K562 (cell line): ENCODE data around the gene PRKCE. TPM values are rescaled to one million over a fixed set of nuclear protein-coding genes. Genes with fewer than 3 reads are reported as not detected.
A peak's percentile ranks its signal among the peaks of the same experiment; 100 is the strongest.

Experiments
- ATAC-seq: fragments of 200-7000 bp; cut with Tn5 transposase; 3 replicates; pipeline ENCODE4 v1.9.1; 2020; ENCODE audit warnings: moderate library complexity
- BruUV-seq: library from RNA; stranded (reverse); fragments of 400-500 nt; replicated peaks from 2 replicates; lab custom pipeline; 2021; lab: Mats Ljungman, UMichigan
- CTCF ChIA-PET: fragments of 300-600 bp; formaldehyde crosslinking; extraction: SDS; loops from one replicate; lab custom pipeline; 2021; ENCODE audit warnings: low intra/inter-chr PET ratio; lab: Yijun Ruan, JAX
- POLR2A ChIA-PET: fragments of 300-600, 350-650 bp; sonication (Branson Sonifier 250); formaldehyde crosslinking; extraction: SDS; loops from one replicate; lab custom pipeline; 2021; ENCODE audit warnings: antibody characterized with exemption, inconsistent platforms; lab: Yijun Ruan, JAX
- DNase-seq, 4 experiments: peaks; one replicate each; pipeline versions ENCODE4 v3.0.0 to v3.0.0-alpha.2; 2011 to 2018; ENCODE audit warnings: low spot score in 3 of 4, mixed read lengths in 3 of 4; ENCODE audit errors: extremely low read depth in 1 of 4
- FAIRE-seq: peaks from 2 replicates; lab custom pipeline; 2011; peaks lifted over from hg19 to GRCh38; lab: Jason Lieb, UNC
- H2AFZ ChIP-seq: 2 replicates; pipeline ENCODE4 v1.6.0; 2011; ENCODE audit warnings: low read depth, low read length, control low read depth, inconsistent platforms
- H3K27ac ChIP-seq: fragments of 200-600 bp; 3 replicates; pipeline ENCODE4 v1.8.0; 2011; ENCODE audit warnings: low read depth, mild to moderate bottlenecking, control low read depth, inconsistent platforms, low read length, moderate library complexity, mixed read lengths; ENCODE audit errors: extremely low read depth
- H3K27me3 ChIP-seq, 2 experiments: fragments of 300-600 bp in 1 of 2; 2 replicates in 1 of 2; 3 replicates in 1 of 2; pipeline versions ENCODE4 v1.6.0 to v1.8.0; 2011; ENCODE audit warnings: inconsistent platforms in 2 of 2, low read length in 2 of 2, mild to moderate bottlenecking in 1 of 2, mixed read lengths in 1 of 2, moderate library complexity in 1 of 2; ENCODE audit not compliant: control insufficient read depth in 2 of 2, insufficient read depth in 2 of 2
- H3K36me3 ChIP-seq: fragments of 300-600 bp; 3 replicates; pipeline ENCODE4 v1.8.0; 2011; ENCODE audit warnings: mild to moderate bottlenecking, low read length, inconsistent platforms; ENCODE audit not compliant: control insufficient read depth, insufficient read depth
- H3K4me1 ChIP-seq, 2 experiments: fragments of 200-600 bp in 1 of 2; replicated peaks in 1 of 2; 2 replicates in 1 of 2; 3 replicates in 1 of 2; pipeline versions ENCODE4 v1.5.1 to v1.8.0; 2011; ENCODE audit warnings: inconsistent platforms in 2 of 2, low read length in 2 of 2, mild to moderate bottlenecking in 1 of 2, mixed read lengths in 1 of 2, moderate library complexity in 1 of 2; ENCODE audit not compliant: control insufficient read depth in 2 of 2, insufficient read depth in 2 of 2
- H3K4me2 ChIP-seq: 2 replicates; pipeline ENCODE4 v1.6.1; 2011; ENCODE audit warnings: low read length, control low read depth, inconsistent platforms, mixed read lengths; ENCODE audit not compliant: insufficient read depth
- H3K4me3 ChIP-seq: fragments of 200-600 bp; sonication (generic), shearing (Covaris generic); 2 replicates; pipeline ENCODE4 v1.5.1; 2016; ENCODE audit warnings: control low read depth, inconsistent platforms
- H3K79me2 ChIP-seq: fragments of 200-600 bp; 3 replicates; pipeline ENCODE4 v1.8.0; 2011; ENCODE audit warnings: low read length, inconsistent platforms; ENCODE audit not compliant: control insufficient read depth, insufficient read depth
- H3K9ac ChIP-seq, 2 experiments: 2 replicates each; pipeline versions ENCODE4 v1.6.0 to v1.6.1; 2011; ENCODE audit warnings: low read depth in 2 of 2, low read length in 2 of 2, control low read depth in 1 of 2, inconsistent platforms in 1 of 2, mild to moderate bottlenecking in 1 of 2, mixed read lengths in 1 of 2; ENCODE audit not compliant: insufficient read depth in 1 of 2
- H3K9me1 ChIP-seq: one replicate; pipeline ENCODE4 v1.6.0; 2011; ENCODE audit warnings: inconsistent platforms, mild to moderate bottlenecking, low read length, moderate library complexity; ENCODE audit not compliant: control insufficient read depth, insufficient read depth
- H3K9me3 ChIP-seq: replicated peaks from 2 replicates; pipeline ENCODE4 v1.5.1; 2011; ENCODE audit warnings: low read depth, low read length, inconsistent platforms; ENCODE audit not compliant: control insufficient read depth, insufficient read depth
- H4K20me1 ChIP-seq: replicated peaks from 2 replicates; pipeline ENCODE4 v1.6.1; 2011; ENCODE audit warnings: low read length, inconsistent platforms, mixed read lengths; ENCODE audit not compliant: control insufficient read depth, insufficient read depth
- DPF2 ChIP-seq: fragments of 450-650 bp; IDR thresholded peaks from 2 replicates; pipeline ENCODE4 v1.6.1; 2016
- ELK1 ChIP-seq: sonication (generic); formaldehyde crosslinking; IDR thresholded peaks from 2 replicates; pipeline ENCODE4 v1.8.1; 2022; ENCODE audit warnings: missing genetic modification reagents
- HDAC2 ChIP-seq: fragments of 450-650 bp; IDR thresholded peaks from 2 replicates; pipeline ENCODE4 v1.6.1; 2016; ENCODE audit warnings: mild to moderate bottlenecking
- HNRNPH1 ChIP-seq: fragments of 200-400 bp; formaldehyde crosslinking; optimal IDR thresholded peaks from 2 replicates; pipeline ENCODE3; 2017; ENCODE audit warnings: low read depth, mild to moderate bottlenecking, low read length, moderate library complexity
- NRF1 ChIP-seq, 2 experiments: fragments of 450-650 bp; IDR thresholded peaks in 1 of 2; conservative IDR thresholded peaks in 1 of 2; 2 replicates each; pipeline ENCODE4 v1.6.1; 2014; ENCODE audit warnings: mild to moderate bottlenecking in 2 of 2
- TSC22D4 ChIP-seq: fragments of 450-650 bp; IDR thresholded peaks from 2 replicates; pipeline ENCODE4 v1.6.1; 2016; ENCODE audit warnings: missing genetic modification characterization, missing biosample characterization, control low read depth
- WHSC1 ChIP-seq: IDR thresholded peaks from one replicate; pipeline ENCODE4 v1.6.1; 2012; ENCODE audit warnings: low read length, control low read depth, inconsistent platforms
- ZNF449 ChIP-seq: fragments of 250-450 bp; sonication (Bioruptor Pico); IDR thresholded peaks from 2 replicates; pipeline ENCODE4 v1.8.0; 2022; ENCODE audit warnings: moderate library complexity, mild to moderate bottlenecking, inconsistent platforms
- WGBS: fragments of 100-300 bp; shearing (Covaris generic); methylation state at CpG from one replicate; pipeline ENCODE4 v1.1.6; 2016; ENCODE audit warnings: low coverage, mixed read lengths; ENCODE audit not compliant: insufficient coverage; ENCODE audit errors: missing lambda C conversion rate; 5-methylcytosine and 5-hydroxymethylcytosine counted together
- in situ Hi-C: fragments of 300-500 bp; cut with MboI; formaldehyde crosslinking; loops from 4 replicates; pipeline ENCODE4 v1.15.0; 2018; ENCODE audit warnings: inconsistent platforms, mixed read lengths
- intact Hi-C: fragments of 100-400 bp; cut with micrococcal nuclease; formaldehyde crosslinking; loops from 2 replicates; pipeline ENCODE4 v1.14.2; 2022
- polyA plus RNA-seq, 8 experiments: library from polyadenylated mRNA; depleted of rRNA in 4 of 8; stranded (reverse) in 5 of 8; unstranded in 3 of 8; fragments of >200 nt; fragmentation: Nextera tagmentation in 2 of 8; fragmentation: Illumina TruSeq in 1 of 8; extraction: Ambion mirVana in 2 of 8; extraction: Trizol in 1 of 8; gene quantifications; 2 replicates each; pipeline versions ENCODE4 v1.2.1 to v1.2.3, GENCODE V29; 2011 to 2014; ENCODE audit warnings: inconsistent platforms in 1 of 8, missing spikeins in 1 of 8
- total RNA-seq, 7 experiments: library from RNA; depleted of rRNA in 6 of 7; stranded (reverse); fragments of >200 nt in 6 of 7; fragmentation: Illumina TruSeq in 2 of 7; extraction: Trizol in 2 of 7; gene quantifications; 2 replicates each; pipeline versions ENCODE4 v1.2.1 to v1.2.3, GENCODE V29; 2011 to 2021; ENCODE audit warnings: low replicate concordance in 1 of 7

The PRKCE gene
- total and polyA plus RNA-seq, 9 of the 15 experiments (the other 6 are each of a cell fraction or from before 2014, with no cell fraction given): 0.06 to 1.0 (median 0.22) TPM; not detected in 1

DNA sequence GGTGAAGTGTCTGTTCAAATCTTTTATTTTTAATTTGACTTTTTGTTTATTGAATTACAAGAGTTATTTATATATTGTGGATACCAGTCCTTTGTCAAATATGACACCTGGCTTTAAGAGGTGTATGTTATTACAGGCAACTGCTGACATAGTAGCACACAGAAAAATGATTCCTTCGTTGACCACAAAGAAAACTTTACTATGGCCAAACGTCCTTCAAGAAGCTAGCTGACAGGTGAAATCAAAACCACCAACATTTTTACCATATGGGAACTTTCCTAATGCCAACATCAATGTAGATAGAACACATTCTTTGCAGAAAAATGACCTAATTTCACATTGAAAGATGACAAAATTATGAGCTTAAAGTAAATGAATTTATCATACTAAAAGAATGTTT, 34.0 kb upstream of the PRKCE start:
- no peak for FAIRE-seq
- CTCF ChIA-PET: no interaction called here

DNA sequence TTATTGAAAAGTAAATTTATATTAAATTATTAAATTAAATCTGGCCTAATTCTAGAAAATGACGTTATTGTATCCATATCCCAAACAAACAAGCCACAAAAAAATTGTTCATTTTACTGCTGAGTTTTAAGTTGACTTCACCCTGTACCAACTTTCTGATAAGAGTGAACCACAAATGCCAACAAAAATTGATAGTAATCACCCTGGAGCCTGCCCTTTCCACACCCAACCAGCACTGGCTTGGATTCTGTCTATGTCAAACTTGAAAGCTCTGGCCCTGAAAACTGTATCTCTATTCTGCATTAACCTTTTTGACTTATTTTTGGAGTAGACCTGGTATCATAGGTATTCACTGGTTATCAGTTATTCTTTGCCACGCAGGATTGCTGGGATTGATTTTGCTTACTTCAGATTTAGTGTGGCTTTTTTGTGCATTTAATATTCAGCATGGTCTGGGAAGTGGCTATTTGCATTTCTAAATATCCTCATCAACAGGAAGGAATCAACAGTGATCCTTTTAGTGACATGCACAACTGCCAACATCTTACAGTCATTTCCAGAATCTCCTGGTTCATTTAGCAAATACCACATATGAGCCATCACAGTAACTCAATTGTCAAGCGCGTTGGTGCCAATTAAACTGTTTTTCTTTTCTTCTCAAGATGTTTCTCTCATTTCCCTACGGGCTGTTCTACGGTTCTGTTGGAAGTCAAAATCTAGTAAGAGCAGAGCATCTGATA, 29.0 kb upstream of the PRKCE start:
- WGBS: 3% methylated on average over 6 of the region's 6 CpGs
- ATAC-seq (no peak), FAIRE-seq (no peak), DNase-seq (no peak)
- BruUV-seq: no TSS peak
- Histone ChIP-seq H3K9ac (no peak overlapping the region), H2AFZ (no peak overlapping the region), H3K79me2 (no peaks in the 10 kb centered on the region), H3K27me3 (peaks cover 0 to 14% of the 10 kb centered on the region in 2 experiments; a peak in 4 of 5 replicates), H3K4me2 (no peak overlapping the region), H3K4me3 (no peak overlapping the region), H3K9me3 (no peaks in the 10 kb centered on the region; the same call in 1 of the 2 replicates), H3K9me1 (no peaks in the 10 kb centered on the region), H3K27ac (no peak overlapping the region), H3K36me3 (no peaks in the 10 kb centered on the region), H3K4me1 (peaks cover 2 to 3% of the 10 kb centered on the region in 2 experiments; a peak in 2 of 5 replicates), H4K20me1 (no peaks in the 10 kb centered on the region)
- no peak for TF ChIP-seq WHSC1
- no peak for TF ChIP-seq HDAC2
- TF ChIP-seq ELK1 (CRISPR knock-in tag): no peak
- TF ChIP-seq TSC22D4: no peak
- no peak for TF ChIP-seq ZNF449 (CRISPR knock-in tag)
- ChIA-PET POLR2A (no interaction called here), CTCF (no interaction called here)
- in situ Hi-C loops: no loop called here
- intact Hi-C loops: no loop called here

More for the DNA sequence above, 34.0 kb upstream of the PRKCE start:
- POLR2A ChIA-PET: interaction anchor here (1.4 kb wide), 1 partner anchor 9 kb away, joined by 7 read pairs; no protein-coding TSS in a partner anchor
- no peaks in the 10 kb centered on the region for H3K36me3 ChIP-seq
- H3K79me2 ChIP-seq: no peaks in the 10 kb centered on the region
- BruUV-seq: no TSS peak
- no peak overlapping the region for H3K9ac ChIP-seq
- no peaks in the 10 kb centered on the region for H3K9me3 ChIP-seq
- no peak for DNase-seq
- ATAC-seq: no peak
- no peak overlapping the region for H3K4me3 ChIP-seq
- intact Hi-C loops: no loop called here
- peak overlapping the region; percentile 69 for H2AFZ ChIP-seq
- no peaks in the 10 kb centered on the region for H3K27me3 ChIP-seq
- in situ Hi-C loops: no loop called here
- H3K4me2 ChIP-seq: no peak overlapping the region
- peaks cover 3 to 11% of the 10 kb centered on the region in 2 experiments; a peak in 3 of 5 replicates for H3K4me1 ChIP-seq
- 0 out of 4 replicates have a peak, but pooled peaks of 1 of the 2 experiments have one; percentile 4 for TF ChIP-seq NRF1 (conservative IDR thresholded peaks at IDR 0.05 in 1 of 2, IDR thresholded peaks at IDR 0.05 in 1 of 2)
- TF ChIP-seq HNRNPH1: no peak
- TF ChIP-seq DPF2: 0 out of 2 replicates have a peak, but pooled peaks have one; percentile 4
- TF ChIP-seq, all 486 proteins: peak for 2
- WGBS: 26% methylated on average over 2 of the region's 2 CpGs
- Histone ChIP-seq H3K9me1 (no peaks in the 10 kb centered on the region), H4K20me1 (no peaks in the 10 kb centered on the region), H3K27ac (no peak overlapping the region)
